ENCODE results near the gene LRMDA.

The LRMDA gene

GRCh38 chr10:75646218-75646915, 214.9 kb downstream of the LRMDA start:
- no peak for DNase-seq (ENCODE audit: low spot score)

GRCh38 chr10:75646916-75647315, 215.5 kb downstream of the LRMDA start:
- no peak for DNase-seq (ENCODE audit: low spot score)

GRCh38 chr10:75647675-75648074, 216.3 kb downstream of the LRMDA start:
- DNase-seq (ENCODE audit: low spot score): no peak

GRCh38 chr10:75648351-75648750, 216.9 kb downstream of the LRMDA start:
- no peak for DNase-seq (ENCODE audit: low spot score)

GRCh38 chr10:75648854-75649253, 217.4 kb downstream of the LRMDA start:
- no peak for DNase-seq (ENCODE audit: low spot score)

- no peak for DNase-seq (ENCODE audit: low spot score)
Observed at GRCh38 chr10:75649466-75649865, 218.0 kb downstream of the LRMDA start.

- DNase-seq (ENCODE audit: low spot score): no peak
Observed at GRCh38 chr10:75650648-75651047, 219.2 kb downstream of the LRMDA start.

- DNase-seq (ENCODE audit: low spot score): peak; percentile 22
Observed at GRCh38 chr10:75651417-75651816, 220.0 kb downstream of the LRMDA start.

GRCh38 chr10:75652146-75652740, 220.8 kb downstream of the LRMDA start:
- DNase-seq (ENCODE audit: low spot score): no peak

GRCh38 chr10:75653761-75654160, 222.3 kb downstream of the LRMDA start:
- no peak for DNase-seq (ENCODE audit: low spot score)

- no peak for DNase-seq (ENCODE audit: low spot score)
Observed at GRCh38 chr10:75654171-75654771, 222.8 kb downstream of the LRMDA start.

GRCh38 chr10:75654772-75655171, 223.3 kb downstream of the LRMDA start:
- no peak for DNase-seq (ENCODE audit: low spot score)

GRCh38 chr10:75655791-75656451, 224.5 kb downstream of the LRMDA start:
- peak; percentile 59 for DNase-seq (ENCODE audit: low spot score)

- DNase-seq (ENCODE audit: low spot score): no peak
Observed at GRCh38 chr10:75657351-75657750, 225.9 kb downstream of the LRMDA start.

- DNase-seq (ENCODE audit: low spot score): no peak
Observed at GRCh38 chr10:75658036-75658435, 226.6 kb downstream of the LRMDA start.

- no peak for DNase-seq (ENCODE audit: low spot score)
Observed at GRCh38 chr10:75658496-75658895, 227.1 kb downstream of the LRMDA start.

GRCh38 chr10:75658915-75659314, 227.5 kb downstream of the LRMDA start:
- DNase-seq (ENCODE audit: low spot score): no peak

GRCh38 chr10:75660823-75661222, 229.4 kb downstream of the LRMDA start:
- DNase-seq (ENCODE audit: low spot score): no peak

GRCh38 chr10:75662715-75663114, 231.3 kb downstream of the LRMDA start:
- DNase-seq (ENCODE audit: low spot score): peak; percentile 72

- no peak for DNase-seq (ENCODE audit: low spot score)
Observed at GRCh38 chr10:75663947-75664664, 232.7 kb downstream of the LRMDA start.

GRCh38 chr10:75664968-75665367, 233.5 kb downstream of the LRMDA start:
- no peak for DNase-seq (ENCODE audit: low spot score)

GRCh38 chr10:75665707-75666106, 234.3 kb downstream of the LRMDA start:
- no peak for DNase-seq (ENCODE audit: low spot score)

All from AG20443 (cell line).